Neural cell (in vitro differentiated cells): ENCODE data around the gene DLST. TPM values are rescaled to one million over a fixed set of nuclear protein-coding genes. Genes with fewer than 3 reads are reported as not detected.
"Not testable (repeated sequence)": the region's sequence is repeated elsewhere in the genome, so short reads cannot be mapped to it uniquely, and the experiment has no call there.

ENCODE experiments used
- H2AFZ ChIP-seq: fragments of 200-600, 300-800 bp; sonication (generic), shearing (Covaris generic); 2 replicates; pipeline ENCODE4 v1.6.0; 2014; ENCODE audit warnings: low read depth, mild to moderate bottlenecking, antibody characterized with exemption, low read length, moderate library complexity
- H3F3A ChIP-seq: fragments of 200-600 bp; shearing (Covaris generic); 2 replicates; pipeline ENCODE4 v1.6.1; 2016; ENCODE audit warnings: mild to moderate bottlenecking, moderate library complexity, mixed read lengths, antibody characterized with exemption, low read length; ENCODE audit not compliant: insufficient read depth, poor library complexity, severe bottlenecking
- H3K27ac ChIP-seq: fragments of 200-600, 300-800 bp; sonication (generic), shearing (Covaris generic); 2 replicates; pipeline ENCODE4 v1.5.1; 2014; ENCODE audit warnings: mild to moderate bottlenecking, low read length, moderate library complexity
- H3K27me3 ChIP-seq: fragments of 300-800, 200-600 bp; sonication (generic), shearing (Covaris generic); 2 replicates; pipeline ENCODE4 v1.6.0; 2014; ENCODE audit warnings: mild to moderate bottlenecking, low read depth, low read length, moderate library complexity; ENCODE audit not compliant: insufficient read depth
- H3K36me3 ChIP-seq: fragments of 300-800, 200-600 bp; sonication (generic), shearing (Covaris generic); 2 replicates; pipeline ENCODE4 v1.5.1; 2014; ENCODE audit warnings: mild to moderate bottlenecking, antibody characterized with exemption, low read length, moderate library complexity; ENCODE audit not compliant: insufficient read depth
- H3K4me2 ChIP-seq: fragments of 300-800, 200-600 bp; sonication (generic), shearing (Covaris generic); 2 replicates; pipeline ENCODE4 v1.6.0; 2014; ENCODE audit warnings: mild to moderate bottlenecking, low read length
- H3K4me3 ChIP-seq: fragments of 300-800, 200-600 bp; sonication (generic), shearing (Covaris generic); 2 replicates; pipeline ENCODE4 v1.5.1; 2014; ENCODE audit warnings: mild to moderate bottlenecking, low read length, moderate library complexity
- H3K79me2 ChIP-seq: fragments of 200-600 bp; shearing (Covaris generic); replicated peaks from 2 replicates; pipeline ENCODE4 v1.6.0; 2014; ENCODE audit warnings: mild to moderate bottlenecking, low read length, moderate library complexity; ENCODE audit not compliant: insufficient read depth
- H3K9ac ChIP-seq: fragments of 300-800, 200-600 bp; sonication (generic), shearing (Covaris generic); 2 replicates; pipeline ENCODE4 v1.6.1; 2016; ENCODE audit warnings: mild to moderate bottlenecking, low read length, mixed read lengths
- H3K9me2 ChIP-seq: fragments of 200-600 bp; shearing (Covaris generic); 2 replicates; pipeline ENCODE4 v1.6.1; 2016; ENCODE audit warnings: mild to moderate bottlenecking, low read length, mixed read lengths; ENCODE audit not compliant: insufficient read depth
- H3K9me3 ChIP-seq: fragments of 200-600, 300-800 bp; sonication (generic), shearing (Covaris generic); 2 replicates; pipeline ENCODE4 v1.6.1; 2016; ENCODE audit warnings: mild to moderate bottlenecking, mixed run types, low read length, moderate library complexity, mixed read lengths
- H4K20me1 ChIP-seq: fragments of 200-600 bp; shearing (Covaris generic); 2 replicates; pipeline ENCODE4 v1.6.1; 2016; ENCODE audit warnings: mild to moderate bottlenecking, mixed run types; ENCODE audit not compliant: insufficient read depth
- EP300 ChIP-seq: fragments of 450-650 bp; conservative IDR thresholded peaks from 2 replicates; pipeline ENCODE4 v1.6.1; 2014; ENCODE audit warnings: antibody characterized with exemption, mild to moderate bottlenecking, moderate library complexity; ENCODE audit not compliant: poor library complexity, severe bottlenecking
- EZH2 ChIP-seq: fragments of 200-600, 300-800 bp; shearing (Covaris generic), sonication (generic); IDR thresholded peaks from 2 replicates; pipeline ENCODE4 v1.6.1; 2014; ENCODE audit warnings: antibody characterized with exemption, low read length, borderline replicate concordance, mild to moderate bottlenecking; ENCODE audit not compliant: insufficient read depth, poor library complexity, severe bottlenecking
- MXI1 ChIP-seq: fragments of 450-650 bp; conservative IDR thresholded peaks from 2 replicates; pipeline ENCODE4 v1.6.1; 2014; ENCODE audit warnings: antibody characterized with exemption, mild to moderate bottlenecking; ENCODE audit not compliant: poor library complexity, severe bottlenecking
- POLR2AphosphoS5 ChIP-seq: IDR thresholded peaks from 2 replicates; pipeline ENCODE4 v1.6.1; 2012
- RAD21 ChIP-seq: fragments of 450-650 bp; conservative IDR thresholded peaks from 2 replicates; pipeline ENCODE4 v1.6.1; 2014; ENCODE audit warnings: antibody characterized with exemption, mild to moderate bottlenecking, moderate library complexity
- REST ChIP-seq: IDR thresholded peaks from 2 replicates; pipeline ENCODE4 v1.6.1; 2012; ENCODE audit warnings: borderline replicate concordance
- SMC3 ChIP-seq: fragments of 450-650 bp; conservative IDR thresholded peaks from 2 replicates; pipeline ENCODE4 v1.6.1; 2014; ENCODE audit warnings: antibody characterized with exemption, mild to moderate bottlenecking, moderate library complexity; ENCODE audit not compliant: poor library complexity
- TAF1 ChIP-seq: IDR thresholded peaks from 2 replicates; pipeline ENCODE4 v1.6.1; 2012; ENCODE audit warnings: low read depth
- polyA plus RNA-seq: library from polyadenylated mRNA; depleted of rRNA; stranded (reverse); fragments of >200 nt; gene quantifications from 2 replicates; pipeline ENCODE4 v1.2.3, GENCODE V29; 2014
- TF ChIP-seq, protein P1 (sequence below): fragments of 450-650 bp; IDR thresholded peaks from 2 replicates; pipeline ENCODE4 v1.5.1; 2014; ENCODE audit warnings: antibody characterized with exemption, mild to moderate bottlenecking, moderate library complexity; ENCODE audit not compliant: poor library complexity, severe bottlenecking

DLST gene
- polyA plus RNA-seq, 1 donor from 2014 or later: 59.7 TPM

- Histone ChIP-seq H3K27me3 (no peaks in the 10 kb centered on the region), H3K27ac (no peak overlapping the region), H3K36me3 (no peaks in the 10 kb centered on the region), H3F3A (no peaks in the 10 kb centered on the region), H3K4me3 (no peak overlapping the region), H2AFZ (no peak overlapping the region), H3K9me3 (no peaks in the 10 kb centered on the region), H4K20me1 (no peaks in the 10 kb centered on the region), H3K79me2 (no peaks in the 10 kb centered on the region), H3K9ac (no peak overlapping the region), H3K4me2 (no peak overlapping the region), H3K9me2 (no peaks in the 10 kb centered on the region)
- no peak for TF ChIP-seq RAD21
- TF ChIP-seq TAF1: no peak
- TF ChIP-seq POLR2AphosphoS5: peak; percentile 40
- TF ChIP-seq REST: no peak
- no peak for TF ChIP-seq EP300
- TF ChIP-seq MXI1: no peak
- TF ChIP-seq EZH2: no peak
- TF ChIP-seq SMC3: no peak
- TF ChIP-seq, protein P1, sequence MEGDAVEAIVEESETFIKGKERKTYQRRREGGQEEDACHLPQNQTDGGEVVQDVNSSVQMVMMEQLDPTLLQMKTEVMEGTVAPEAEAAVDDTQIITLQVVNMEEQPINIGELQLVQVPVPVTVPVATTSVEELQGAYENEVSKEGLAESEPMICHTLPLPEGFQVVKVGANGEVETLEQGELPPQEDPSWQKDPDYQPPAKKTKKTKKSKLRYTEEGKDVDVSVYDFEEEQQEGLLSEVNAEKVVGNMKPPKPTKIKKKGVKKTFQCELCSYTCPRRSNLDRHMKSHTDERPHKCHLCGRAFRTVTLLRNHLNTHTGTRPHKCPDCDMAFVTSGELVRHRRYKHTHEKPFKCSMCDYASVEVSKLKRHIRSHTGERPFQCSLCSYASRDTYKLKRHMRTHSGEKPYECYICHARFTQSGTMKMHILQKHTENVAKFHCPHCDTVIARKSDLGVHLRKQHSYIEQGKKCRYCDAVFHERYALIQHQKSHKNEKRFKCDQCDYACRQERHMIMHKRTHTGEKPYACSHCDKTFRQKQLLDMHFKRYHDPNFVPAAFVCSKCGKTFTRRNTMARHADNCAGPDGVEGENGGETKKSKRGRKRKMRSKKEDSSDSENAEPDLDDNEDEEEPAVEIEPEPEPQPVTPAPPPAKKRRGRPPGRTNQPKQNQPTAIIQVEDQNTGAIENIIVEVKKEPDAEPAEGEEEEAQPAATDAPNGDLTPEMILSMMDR: no peak
Observed at GRCh38 chr14:74932401-74932901, 50.7 kb downstream of the DLST start.

- not testable (repeated sequence) for H3K9me2 ChIP-seq, H3K27ac ChIP-seq, H3K4me3 ChIP-seq, H3K27me3 ChIP-seq, H2AFZ ChIP-seq, H3K4me2 ChIP-seq, H3K9me3 ChIP-seq, H3K79me2 ChIP-seq, H4K20me1 ChIP-seq, H3K9ac ChIP-seq, H3F3A ChIP-seq, H3K36me3 ChIP-seq
Observed at GRCh38 chr14:74932936-74933335, 51.2 kb downstream of the DLST start.

DNA sequence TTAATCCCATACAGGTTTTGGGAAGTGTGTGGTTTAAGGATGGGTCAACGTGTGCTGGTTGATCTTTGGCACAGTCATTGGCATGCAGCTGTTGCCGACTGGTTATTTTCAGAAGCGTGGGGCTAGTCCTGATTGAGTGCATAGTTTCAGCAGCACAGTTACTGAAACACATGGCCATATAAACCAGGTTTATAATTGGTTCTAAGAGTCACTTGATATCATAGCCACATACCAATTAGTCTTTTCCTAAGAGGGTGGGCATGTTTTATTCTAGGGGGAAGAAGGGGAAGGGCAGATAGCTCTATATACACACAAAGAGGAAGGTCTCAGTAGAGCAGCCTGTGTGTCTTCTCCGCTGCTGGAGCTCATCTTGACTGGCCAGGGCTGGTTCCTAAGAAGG, 52.3 kb downstream of the DLST start:
- Histone ChIP-seq H3K27me3 (no peaks in the 10 kb centered on the region), H3K4me3 (no peak overlapping the region), H3K27ac (no peak overlapping the region), H3K4me2 (no peak overlapping the region), H3K36me3 (no peaks in the 10 kb centered on the region), H2AFZ (no peak overlapping the region), H3K79me2 (no peaks in the 10 kb centered on the region), H3K9ac (no peak overlapping the region), H3F3A (no peaks in the 10 kb centered on the region), H4K20me1 (no peaks in the 10 kb centered on the region), H3K9me2 (no peaks in the 10 kb centered on the region), H3K9me3 (no peaks in the 10 kb centered on the region)
- TF ChIP-seq MXI1 (no peak), EZH2 (no peak), SMC3 (no peak), REST (no peak), EP300 (no peak), TAF1 (no peak), POLR2AphosphoS5 (no peak), RAD21 (no peak)
- TF ChIP-seq, protein P1: no peak
